AG04449 (cell line): Measurements from ENCODE around the gene STRIP1.

Source experiments
- CTCF ChIA-PET: fragments of 350-600 bp; formaldehyde crosslinking; extraction: SDS; loops from one replicate; lab custom pipeline; 2021; ENCODE audit warnings: antibody characterized with exemption; lab: Yijun Ruan, JAX
- POLR2A ChIA-PET: fragments of 400-600, 350-600 bp; formaldehyde crosslinking; extraction: SDS; loops from one replicate; lab custom pipeline; 2020; ENCODE audit warnings: antibody characterized with exemption, inconsistent platforms; lab: Yijun Ruan, JAX
- DNase-seq: peaks from one replicate; pipeline ENCODE4 v3.0.0-alpha.2; 2010; ENCODE audit warnings: low read depth, low spot score
- H3K4me3 ChIP-seq: 2 replicates; pipeline ENCODE4 v1.5.1; 2011; ENCODE audit warnings: low read depth, mild to moderate bottlenecking, control low read depth, low read length
- CTCF ChIP-seq: IDR thresholded peaks from one replicate; pipeline ENCODE4 v1.5.1; 2011; ENCODE audit warnings: mild to moderate bottlenecking, moderate library complexity, low read length, control low read depth, inconsistent platforms; ENCODE audit not compliant: insufficient read depth; ENCODE audit errors: missing control alignments

STRIP1 gene

GRCh38 chr1:110083061-110083865 lies 48.8 kb downstream of the STRIP1 start:
- CTCF ChIA-PET = interaction anchor here (1.3 to 38.2 kb wide), 4 partner anchors 8 to 60 kb away, joined by 3 to 935 read pairs (median 168); no protein-coding TSS in a partner anchor
- H3K4me3 ChIP-seq = no peak overlapping the region
- no peak for DNase-seq
- no peak for TF ChIP-seq CTCF
- POLR2A ChIA-PET = no interaction called here

- DNase-seq = no peak
- ChIA-PET POLR2A (no interaction called here), CTCF (interaction anchor here (13.6 to 38.2 kb wide), 2 partner anchors 21 to 27 kb away, joined by 317 to 935 read pairs; no protein-coding TSS in a partner anchor)
- TF ChIP-seq CTCF = no peak
- H3K4me3 ChIP-seq = no peak overlapping the region; the same call in 1 of the 2 replicates
Measured at GRCh38 chr1:110083866-110084226, 49.4 kb downstream of the STRIP1 start.

- CTCF ChIA-PET = interaction anchor here (1.0 to 38.2 kb wide), 3 partner anchors 11 to 28 kb away, joined by 3 to 935 read pairs (median 317); no protein-coding TSS in a partner anchor
- no peak for TF ChIP-seq CTCF
- H3K4me3 ChIP-seq = peak overlapping the region; percentile 43
- no peak for DNase-seq
- POLR2A ChIA-PET = no interaction called here
Measured at GRCh38 chr1:110084227-110085078, 50.0 kb downstream of the STRIP1 start.

GRCh38 chr1:110085671-110086070 lies 51.2 kb downstream of the STRIP1 start:
- no peak for TF ChIP-seq CTCF
- DNase-seq = no peak
- ChIA-PET CTCF (interaction anchor here (1.0 to 38.2 kb wide), 4 partner anchors 20 to 374 kb away, joined by 4 to 935 read pairs (median 162); no protein-coding TSS in a partner anchor), POLR2A (no interaction called here)
- no peak overlapping the region for H3K4me3 ChIP-seq

GRCh38 chr1:110086961-110087360 lies 52.5 kb downstream of the STRIP1 start:
- ChIA-PET CTCF (interaction anchor here (0.8 to 38.2 kb wide), 8 partner anchors 10 to 373 kb away, joined by 3 to 935 read pairs (median 37); partner anchors contain the start of genes ALX3 and UBL4B), POLR2A (no interaction called here)
- no peak overlapping the region for H3K4me3 ChIP-seq
- no peak for DNase-seq
- TF ChIP-seq CTCF = no peak
